Erythroblast (primary cell): Measurements from ENCODE around the gene IPO9.

Source experiments
- GATA1 ChIP-seq: IDR thresholded peaks from 2 replicates; pipeline ENCODE4 v1.6.1; 2011; ENCODE audit warnings: low read depth, mild to moderate bottlenecking, control low read depth, low read length, moderate library complexity
- POLR2A ChIP-seq: IDR thresholded peaks from 2 replicates; pipeline ENCODE4 v1.6.1; 2011; ENCODE audit warnings: mild to moderate bottlenecking, low read length

GRCh38 chr1:201806801-201807200 lies 22.2 kb upstream of the IPO9 start:
- no peak for TF ChIP-seq POLR2A
- TF ChIP-seq GATA1, result no peak
